AG09309 (cell line): ENCODE measurements around the gene ZNF354C.

Source experiments
- DNase-seq: peaks from one replicate; pipeline ENCODE4 v3.0.0-alpha.2; 2010; ENCODE audit warnings: low read depth
- H3K4me3 ChIP-seq: 2 replicates; pipeline ENCODE4 v1.5.1; 2011; ENCODE audit warnings: mild to moderate bottlenecking, low read depth, low read length, moderate library complexity; ENCODE audit not compliant: control insufficient read depth
- TF ChIP-seq, protein P1 (sequence below): IDR thresholded peaks from 2 replicates; pipeline ENCODE4 v1.5.1; 2011; ENCODE audit warnings: mild to moderate bottlenecking, low read depth, low read length, inconsistent platforms; ENCODE audit not compliant: insufficient read depth, control insufficient read depth; ENCODE audit errors: missing control alignments

The ZNF354C gene

GRCh38 chr5:179113945-179114641 lies 53.9 kb downstream of the ZNF354C start:
- no peak for DNase-seq
- TF ChIP-seq, protein P1, sequence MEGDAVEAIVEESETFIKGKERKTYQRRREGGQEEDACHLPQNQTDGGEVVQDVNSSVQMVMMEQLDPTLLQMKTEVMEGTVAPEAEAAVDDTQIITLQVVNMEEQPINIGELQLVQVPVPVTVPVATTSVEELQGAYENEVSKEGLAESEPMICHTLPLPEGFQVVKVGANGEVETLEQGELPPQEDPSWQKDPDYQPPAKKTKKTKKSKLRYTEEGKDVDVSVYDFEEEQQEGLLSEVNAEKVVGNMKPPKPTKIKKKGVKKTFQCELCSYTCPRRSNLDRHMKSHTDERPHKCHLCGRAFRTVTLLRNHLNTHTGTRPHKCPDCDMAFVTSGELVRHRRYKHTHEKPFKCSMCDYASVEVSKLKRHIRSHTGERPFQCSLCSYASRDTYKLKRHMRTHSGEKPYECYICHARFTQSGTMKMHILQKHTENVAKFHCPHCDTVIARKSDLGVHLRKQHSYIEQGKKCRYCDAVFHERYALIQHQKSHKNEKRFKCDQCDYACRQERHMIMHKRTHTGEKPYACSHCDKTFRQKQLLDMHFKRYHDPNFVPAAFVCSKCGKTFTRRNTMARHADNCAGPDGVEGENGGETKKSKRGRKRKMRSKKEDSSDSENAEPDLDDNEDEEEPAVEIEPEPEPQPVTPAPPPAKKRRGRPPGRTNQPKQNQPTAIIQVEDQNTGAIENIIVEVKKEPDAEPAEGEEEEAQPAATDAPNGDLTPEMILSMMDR: no peak

GRCh38 chr5:179114756-179115155 lies 54.6 kb downstream of the ZNF354C start:
- TF ChIP-seq, protein P1: no peak
- DNase-seq: no peak
- H3K4me3 ChIP-seq: no peak overlapping the region

More at GRCh38 chr5:179113945-179114641, 53.9 kb downstream of the ZNF354C start:
- H3K4me3 ChIP-seq: no peak overlapping the region

- no peak for DNase-seq
- H3K4me3 ChIP-seq: no peak overlapping the region
- TF ChIP-seq, protein P1: no peak
Measured at GRCh38 chr5:179115307-179115706, 55.1 kb downstream of the ZNF354C start.

- TF ChIP-seq, protein P1: no peak
- H3K4me3 ChIP-seq: no peak overlapping the region
- DNase-seq: no peak
Measured at GRCh38 chr5:179115845-179116524, 55.8 kb downstream of the ZNF354C start.

DNA sequence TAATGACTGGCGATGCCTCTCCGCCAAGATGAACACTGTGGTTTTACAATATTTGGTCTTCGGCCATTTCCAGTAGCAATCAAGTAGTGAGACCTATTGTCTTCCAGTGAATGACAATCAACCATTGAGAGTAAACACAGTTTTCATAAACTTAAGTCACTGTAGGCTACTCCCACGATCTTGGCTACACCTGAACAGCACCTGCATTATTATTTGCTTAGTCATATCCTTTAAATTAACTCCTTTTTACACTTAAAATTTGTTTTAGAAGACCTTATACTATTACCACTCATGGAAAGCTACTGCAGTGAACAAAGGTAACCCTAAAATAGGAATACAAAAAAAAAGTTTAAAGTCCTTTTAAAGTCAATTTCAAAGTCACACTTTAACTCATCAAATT lies 58.2 kb downstream of the ZNF354C start:
- H3K4me3 ChIP-seq: no peak overlapping the region
- no peak for DNase-seq
- TF ChIP-seq, protein P1: no peak

DNA sequence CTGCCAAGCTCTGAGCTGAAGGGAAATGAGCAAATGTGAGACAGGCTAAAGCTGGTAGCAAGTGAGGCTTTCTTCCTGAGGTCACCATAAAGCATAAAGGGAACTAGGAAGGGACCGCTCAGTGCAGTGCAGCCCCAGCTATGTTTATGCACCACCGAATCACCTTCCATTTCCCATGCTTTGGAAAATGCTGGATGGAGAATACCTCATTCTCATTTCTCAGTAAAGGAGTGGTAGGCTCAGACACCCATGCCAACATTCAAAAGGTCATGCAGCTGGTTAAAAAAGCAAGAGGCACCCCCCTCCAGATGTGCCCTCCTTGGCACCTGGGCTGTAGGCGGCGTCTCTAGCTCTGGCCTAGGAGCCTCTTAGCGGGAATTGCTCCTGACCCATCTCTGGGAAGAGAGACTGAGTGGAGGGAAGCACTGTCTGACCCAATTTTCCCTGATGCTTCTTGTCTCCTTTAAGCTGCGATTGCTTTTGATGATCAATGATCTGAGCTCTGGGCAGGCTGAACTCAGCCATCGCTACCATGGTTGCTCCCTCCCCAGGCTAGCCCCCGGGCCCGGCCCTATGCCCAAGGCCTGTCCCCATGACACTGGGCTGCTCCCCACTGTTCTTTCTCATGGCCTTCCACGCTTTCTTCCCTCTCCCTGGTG lies 58.7 kb downstream of the ZNF354C start:
- DNase-seq: no peak
- TF ChIP-seq, protein P1: no peak
- no peak overlapping the region for H3K4me3 ChIP-seq
